Astrocyte of the cerebellum (primary cell): ENCODE measurements around the gene IER5L.

Experiments used
- DNase-seq: peaks from one replicate; pipeline ENCODE4 v3.0.0-alpha.2; 2011; ENCODE audit warnings: low read depth
- H3K4me3 ChIP-seq: 2 replicates; pipeline ENCODE4 v1.5.1; 2011; ENCODE audit warnings: mild to moderate bottlenecking, low read depth, low read length, moderate library complexity
- CTCF ChIP-seq: IDR thresholded peaks from 2 replicates; pipeline ENCODE4 v1.5.1; 2012; ENCODE audit warnings: low read length, low read depth, moderate library complexity, mild to moderate bottlenecking; ENCODE audit errors: missing control alignments
- in situ Hi-C: cut with HindIII; loops from 2 replicates; pipeline ENCODE4 v1.10.0; 2017; ENCODE audit warnings: low sequenced_read_pairs

Gene IER5L

GRCh38 chr9:129178568-129179382, 714 bp upstream of the IER5L start:
- TF ChIP-seq CTCF, result no peak
- H3K4me3 ChIP-seq, result peak overlapping the region; percentile 94
- no peak for DNase-seq
- in situ Hi-C loops, result no loop called here

GRCh38 chr9:129177443-129177790, 644 bp downstream of the IER5L start:
- DNase-seq, result no peak

GRCh38 chr9:129176701-129177442, 1.2 kb downstream of the IER5L start:
- H3K4me3 ChIP-seq, result peak overlapping the region; percentile 94
- no peak for TF ChIP-seq CTCF
- no peak for DNase-seq
- in situ Hi-C loops, result no loop called here

More at GRCh38 chr9:129177443-129177790, 644 bp downstream of the IER5L start:
- TF ChIP-seq CTCF, result no peak
- in situ Hi-C loops, result no loop called here
- H3K4me3 ChIP-seq, result peak overlapping the region; percentile 94

GRCh38 chr9:129175825-129176633, 2.0 kb downstream of the IER5L start:
- in situ Hi-C loops, result no loop called here
- H3K4me3 ChIP-seq, result peak overlapping the region; percentile 94
- TF ChIP-seq CTCF, result no peak
- peak; percentile 69 for DNase-seq

- H3K4me3 ChIP-seq, result peak overlapping the region; percentile 94
- TF ChIP-seq CTCF, result no peak
- in situ Hi-C loops, result no loop called here
- no peak for DNase-seq
These were observed 2.6 kb downstream of the IER5L start for GRCh38 chr9:129175515-129175824.
